Smooth muscle cell (in vitro differentiated cells): ENCODE data around the gene VAT1L. TPM values are rescaled to one million over a fixed set of nuclear protein-coding genes. Genes with fewer than 3 reads are reported as not detected.

Experiments
- DNase-seq: peaks from one replicate; lab custom pipeline; 2025; ENCODE audit not compliant: unreplicated experiment; lab: John Stamatoyannopoulos, UW
- H2AFZ ChIP-seq: fragments of 200-600 bp; sonication (generic); 2 replicates; pipeline ENCODE4 v1.6.0; 2016; ENCODE audit warnings: antibody characterized with exemption, low read depth, mild to moderate bottlenecking
- H3F3A ChIP-seq: fragments of 200-600 bp; sonication (generic); 2 replicates; pipeline ENCODE4 v1.6.0; 2017; ENCODE audit warnings: antibody characterized with exemption, low read depth
- H3K27ac ChIP-seq: fragments of 200-600 bp; sonication (generic); 2 replicates; pipeline ENCODE4 v1.5.1; 2016; ENCODE audit warnings: low read depth, mild to moderate bottlenecking
- H3K27me3 ChIP-seq: fragments of 200-600 bp; sonication (generic); 2 replicates; pipeline ENCODE4 v1.6.1; 2016; ENCODE audit warnings: low read depth, mild to moderate bottlenecking
- H3K36me3 ChIP-seq: fragments of 200-600 bp; sonication (generic); 2 replicates; pipeline ENCODE4 v1.5.1; 2016; ENCODE audit warnings: low read depth
- H3K4me1 ChIP-seq: fragments of 200-600 bp; sonication (generic); 2 replicates; pipeline ENCODE4 v1.5.1; 2016; ENCODE audit warnings: low read depth
- H3K4me2 ChIP-seq: fragments of 200-600 bp; sonication (generic); 2 replicates; pipeline ENCODE4 v1.6.0; 2016; ENCODE audit warnings: mild to moderate bottlenecking
- H3K4me3 ChIP-seq: fragments of 200-600 bp; sonication (generic); 2 replicates; pipeline ENCODE4 v1.5.1; 2016; ENCODE audit warnings: mild to moderate bottlenecking
- H3K79me2 ChIP-seq: fragments of 200-600 bp; sonication (generic); 2 replicates; pipeline ENCODE4 v1.6.0; 2016; ENCODE audit warnings: low read depth, mild to moderate bottlenecking
- H3K9ac ChIP-seq: fragments of 200-600 bp; sonication (generic); 2 replicates; pipeline ENCODE4 v1.6.0; 2016; ENCODE audit warnings: low read depth
- H3K9me3 ChIP-seq: fragments of 200-600 bp; sonication (generic); replicated peaks from 2 replicates; pipeline ENCODE4 v1.5.1; 2016; ENCODE audit warnings: low read depth
- H4K20me1 ChIP-seq: fragments of 200-600 bp; sonication (generic); 2 replicates; pipeline ENCODE4 v1.6.0; 2016; ENCODE audit warnings: low read depth
- CTCF ChIP-seq: fragments of 200-600 bp; sonication (generic); IDR thresholded peaks from 2 replicates; pipeline ENCODE4 v1.5.1; 2017; ENCODE audit warnings: borderline replicate concordance, mild to moderate bottlenecking, antibody characterized with exemption; ENCODE audit not compliant: insufficient read depth, poor library complexity, severe bottlenecking
- WGBS: methylation state at CpG from one replicate; pipeline ENCODE4 v1.1.7; 2016; ENCODE audit warnings: low lambda C conversion rate; 5-methylcytosine and 5-hydroxymethylcytosine counted together
- polyA plus RNA-seq: library from polyadenylated mRNA; unstranded; fragments of >200 nt; fragmentation: Nextera tagmentation; extraction: Ambion mirVana; gene quantifications from 2 replicates; pipeline ENCODE4 v1.2.1, GENCODE V29; 2016
- total RNA-seq: library from RNA; depleted of rRNA; stranded (reverse); fragments of >200 nt; gene quantifications from 2 replicates; pipeline ENCODE4 v1.2.3, GENCODE V29; 2014

VAT1L gene
- total and polyA plus RNA-seq, 2 experiments from 2014 or later, result 4.0 to 5.4 TPM

- Histone ChIP-seq H3K36me3 (no peaks in the 10 kb centered on the region), H3K27me3 (peaks cover 9% of the 10 kb centered on the region), H3K4me2 (no peak overlapping the region), H3K9ac (no peak overlapping the region), H3K27ac (no peak overlapping the region), H2AFZ (no peak overlapping the region), H3K9me3 (no peaks in the 10 kb centered on the region), H4K20me1 (no peaks in the 10 kb centered on the region), H3K4me1 (peaks cover 14% of the 10 kb centered on the region), H3K79me2 (no peaks in the 10 kb centered on the region), H3K4me3 (no peak overlapping the region), H3F3A (no peaks in the 10 kb centered on the region)
- WGBS, result 36% methylated on average over 16 of the region's 16 CpGs
- peak; percentile 84 for TF ChIP-seq CTCF
- DNase-seq, result peak; percentile 51
Observed at GRCh38 chr16:77971306-77972061, 183.1 kb downstream of the VAT1L start.

DNA sequence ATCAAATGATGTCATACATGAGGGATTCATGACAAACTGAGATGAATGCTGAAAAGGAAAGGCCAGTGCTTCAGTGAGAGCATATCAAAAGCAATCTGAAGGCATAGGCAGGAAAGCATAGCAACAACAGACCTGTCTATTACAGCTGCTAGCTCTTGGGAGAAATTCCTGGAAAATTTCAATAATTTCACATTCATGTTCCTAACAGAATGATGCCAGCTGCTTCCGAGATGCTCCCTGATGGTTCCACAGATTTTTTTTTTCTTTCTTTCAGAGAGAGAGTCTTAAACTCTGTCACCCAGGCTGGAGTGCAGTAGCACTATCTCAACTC is 183.7 kb downstream of the VAT1L start:
- H3K36me3 ChIP-seq, result no peaks in the 10 kb centered on the region
- no peak overlapping the region for H3K4me3 ChIP-seq
- no peaks in the 10 kb centered on the region for H3F3A ChIP-seq
- no peak overlapping the region for H3K9ac ChIP-seq
- H3K4me2 ChIP-seq, result no peak overlapping the region
- 67% methylated on average over 1 of the region's 1 CpG for WGBS
- H3K9me3 ChIP-seq, result no peaks in the 10 kb centered on the region
- H3K27me3 ChIP-seq, result peaks cover 6% of the 10 kb centered on the region
- no peak overlapping the region for H3K27ac ChIP-seq
- no peak for TF ChIP-seq CTCF
- DNase-seq, result no peak
- H3K79me2 ChIP-seq, result no peaks in the 10 kb centered on the region
- peaks cover 9% of the 10 kb centered on the region for H3K4me1 ChIP-seq
- no peak overlapping the region for H2AFZ ChIP-seq
- H4K20me1 ChIP-seq, result no peaks in the 10 kb centered on the region

GRCh38 chr16:77974883-77975282 is 186.5 kb downstream of the VAT1L start:
- Histone ChIP-seq H2AFZ (no peak overlapping the region), H4K20me1 (no peaks in the 10 kb centered on the region), H3K79me2 (no peaks in the 10 kb centered on the region), H3K4me1 (no peaks in the 10 kb centered on the region), H3F3A (no peaks in the 10 kb centered on the region), H3K27me3 (no peaks in the 10 kb centered on the region), H3K4me2 (no peak overlapping the region), H3K4me3 (no peak overlapping the region), H3K9me3 (no peaks in the 10 kb centered on the region), H3K9ac (no peak overlapping the region), H3K27ac (no peak overlapping the region), H3K36me3 (no peaks in the 10 kb centered on the region)
- 76% methylated on average over 5 of the region's 5 CpGs for WGBS
- no peak for DNase-seq
- TF ChIP-seq CTCF, result no peak

DNA sequence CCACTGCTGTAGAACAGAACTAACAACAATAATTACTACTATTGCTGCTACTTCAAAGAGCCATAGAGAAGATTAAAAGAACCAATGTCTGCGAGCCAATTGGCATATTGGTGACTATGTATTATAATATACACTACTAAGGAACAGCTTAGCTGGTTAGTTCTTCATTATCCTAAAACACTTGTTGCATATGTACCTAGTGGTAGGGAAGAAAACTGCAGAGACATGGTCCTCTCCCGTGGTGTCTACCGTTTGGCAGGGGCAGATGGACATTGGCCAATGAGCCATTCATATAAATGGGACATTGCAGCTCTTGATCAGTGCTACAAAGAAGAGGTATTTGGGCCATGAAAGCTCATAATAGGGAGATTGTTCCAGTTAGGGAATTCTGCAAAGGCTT is 187.6 kb downstream of the VAT1L start:
- Histone ChIP-seq H3K27ac (no peak overlapping the region), H3K79me2 (no peaks in the 10 kb centered on the region), H3K9me3 (no peaks in the 10 kb centered on the region), H3K4me3 (no peak overlapping the region), H3K4me2 (no peak overlapping the region), H2AFZ (no peak overlapping the region), H3K36me3 (no peaks in the 10 kb centered on the region), H4K20me1 (no peaks in the 10 kb centered on the region), H3K9ac (no peak overlapping the region), H3F3A (no peaks in the 10 kb centered on the region), H3K4me1 (no peaks in the 10 kb centered on the region), H3K27me3 (no peaks in the 10 kb centered on the region)
- no peak for DNase-seq
- no peak for TF ChIP-seq CTCF
- 98% methylated on average over 3 of the region's 3 CpGs for WGBS
